Ascending aorta (tissue), 2 donors: Measurements from ENCODE around the gene LARGE1. TPM values are rescaled to one million over a fixed set of nuclear protein-coding genes. Genes with fewer than 3 reads are reported as not detected.

Source experiments
- DNase-seq, 2 donors: peaks; one replicate each; pipeline ENCODE4 v3.0.0-alpha.2; 2019; ENCODE audit warnings: low spot score in 2 of 2
- H3K27ac ChIP-seq, 2 donors: fragments of 200-600 bp; sonication (generic); one replicate each; pipeline ENCODE4 v1.5.1; 2016 to 2017; ENCODE audit warnings: mild to moderate bottlenecking in 1 of 2
- H3K27me3 ChIP-seq: fragments of 200-600 bp; sonication (generic); one replicate; pipeline ENCODE4 v1.5.1; 2017
- H3K36me3 ChIP-seq, 2 donors: fragments of 200-600 bp; sonication (generic); one replicate each; pipeline ENCODE4 v1.5.1; 2016
- H3K4me1 ChIP-seq, 2 donors: fragments of 200-600 bp; sonication (generic); one replicate each; pipeline ENCODE4 v1.5.1; 2016 to 2017; ENCODE audit warnings: mild to moderate bottlenecking in 1 of 2
- H3K4me3 ChIP-seq, 2 donors: fragments of 200-600 bp; sonication (generic); one replicate each; pipeline ENCODE4 v1.5.1; 2016 to 2017; ENCODE audit warnings: mild to moderate bottlenecking in 1 of 2
- H3K9me3 ChIP-seq, 2 donors: fragments of 200-600 bp; sonication (generic); one replicate each; pipeline ENCODE4 v1.5.1; 2016
- intact Hi-C: fragments of 100-400 bp; cut with DNase I; formaldehyde crosslinking; loops from one replicate; pipeline ENCODE4 v1.15.1; 2023
- total RNA-seq: library from RNA; depleted of rRNA; stranded (reverse); fragments of >200 nt; gene quantifications from one replicate; pipeline ENCODE4 v1.1.0, GENCODE V29; 2016
- TF ChIP-seq, protein P1 (sequence below), 3 experiments: fragments of 200-600 bp in 2 of 3; fragments of 450-650 bp in 1 of 3; sonication (generic) in 2 of 3; IDR thresholded peaks; one replicate each; pipeline ENCODE4 v1.5.1; 2016 to 2019; ENCODE audit warnings: antibody characterized with exemption in 3 of 3, mild to moderate bottlenecking in 1 of 3, moderate library complexity in 1 of 3

LARGE1 gene
- total RNA-seq, 1 donor from 2014 or later: 40.6 TPM

DNA sequence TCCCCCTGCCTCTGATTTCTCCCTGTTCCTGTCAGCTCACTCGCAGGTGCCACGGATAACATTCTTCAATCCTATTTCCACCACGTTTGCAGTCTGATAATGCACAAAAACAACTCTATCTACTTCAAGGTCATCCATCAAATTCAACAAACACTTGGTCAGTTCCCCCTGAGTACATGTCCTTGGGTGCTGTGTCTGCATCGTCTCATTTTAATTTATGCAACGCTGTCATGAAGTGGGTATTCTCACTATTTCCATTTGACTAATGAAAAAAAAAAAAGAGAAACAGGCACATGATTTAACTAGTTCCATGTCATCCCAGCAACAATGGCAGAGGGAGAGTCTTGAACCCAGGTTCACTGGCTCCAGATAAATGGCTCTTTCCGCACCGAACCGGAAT, 262.6 kb downstream of the LARGE1 start:
- no peak for DNase-seq
- Histone ChIP-seq H3K4me3 (no peak overlapping the region), H3K36me3 (no peaks in the 10 kb centered on the region), H3K27me3 (no peaks in the 10 kb centered on the region), H3K9me3 (no peaks in the 10 kb centered on the region), H3K4me1 (peaks cover 0 to 6% of the 10 kb centered on the region in 2 donors), H3K27ac (no peak overlapping the region)
- intact Hi-C loops: no loop called here
- TF ChIP-seq, protein P1, sequence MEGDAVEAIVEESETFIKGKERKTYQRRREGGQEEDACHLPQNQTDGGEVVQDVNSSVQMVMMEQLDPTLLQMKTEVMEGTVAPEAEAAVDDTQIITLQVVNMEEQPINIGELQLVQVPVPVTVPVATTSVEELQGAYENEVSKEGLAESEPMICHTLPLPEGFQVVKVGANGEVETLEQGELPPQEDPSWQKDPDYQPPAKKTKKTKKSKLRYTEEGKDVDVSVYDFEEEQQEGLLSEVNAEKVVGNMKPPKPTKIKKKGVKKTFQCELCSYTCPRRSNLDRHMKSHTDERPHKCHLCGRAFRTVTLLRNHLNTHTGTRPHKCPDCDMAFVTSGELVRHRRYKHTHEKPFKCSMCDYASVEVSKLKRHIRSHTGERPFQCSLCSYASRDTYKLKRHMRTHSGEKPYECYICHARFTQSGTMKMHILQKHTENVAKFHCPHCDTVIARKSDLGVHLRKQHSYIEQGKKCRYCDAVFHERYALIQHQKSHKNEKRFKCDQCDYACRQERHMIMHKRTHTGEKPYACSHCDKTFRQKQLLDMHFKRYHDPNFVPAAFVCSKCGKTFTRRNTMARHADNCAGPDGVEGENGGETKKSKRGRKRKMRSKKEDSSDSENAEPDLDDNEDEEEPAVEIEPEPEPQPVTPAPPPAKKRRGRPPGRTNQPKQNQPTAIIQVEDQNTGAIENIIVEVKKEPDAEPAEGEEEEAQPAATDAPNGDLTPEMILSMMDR (IDR thresholded peaks at IDR 0.05): no peak

DNA sequence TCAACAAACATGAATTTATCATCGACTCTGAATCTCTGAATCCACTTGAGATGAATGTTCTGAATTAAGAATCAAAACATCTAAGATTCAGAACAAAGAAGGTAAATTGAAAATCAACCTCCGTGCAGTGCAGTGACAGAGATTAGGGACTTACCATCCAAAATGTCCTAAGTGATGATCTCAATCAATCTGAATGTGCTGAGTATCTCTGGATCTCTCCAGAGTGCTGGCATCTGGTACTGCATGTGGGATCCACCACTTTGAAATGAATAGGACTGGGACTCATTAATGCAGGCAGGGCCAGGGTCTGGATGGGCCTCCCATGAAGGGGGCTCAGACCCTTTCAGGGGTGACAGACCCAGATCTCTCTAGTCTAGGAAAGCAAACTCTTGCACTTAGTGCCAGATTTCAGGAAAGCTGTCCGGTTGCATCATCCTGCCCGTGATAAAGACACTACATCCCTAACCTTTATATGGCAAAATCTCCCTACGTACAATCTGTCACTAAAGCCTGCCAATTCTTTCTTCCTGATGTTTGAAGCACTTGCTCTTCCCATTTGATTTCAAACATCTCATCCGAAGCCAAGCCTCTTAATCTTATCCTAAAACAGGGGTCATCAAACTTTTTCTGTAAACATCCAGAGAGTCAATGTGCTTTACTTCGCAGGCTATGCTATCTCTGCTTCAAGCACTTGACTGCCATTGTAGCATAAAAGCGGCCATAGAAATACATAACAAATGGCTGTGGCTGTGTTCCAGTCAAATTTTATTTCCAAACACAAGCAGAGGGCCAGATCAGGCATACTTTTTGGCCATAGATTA, 263.3 kb downstream of the LARGE1 start:
- H3K27ac ChIP-seq: no peak overlapping the region
- peaks cover 0 to 6% of the 10 kb centered on the region in 2 donors for H3K4me1 ChIP-seq
- no peaks in the 10 kb centered on the region for H3K9me3 ChIP-seq
- DNase-seq: no peak
- TF ChIP-seq, protein P1 (IDR thresholded peaks at IDR 0.05): no peak
- intact Hi-C loops: no loop called here
- H3K36me3 ChIP-seq: no peaks in the 10 kb centered on the region
- H3K27me3 ChIP-seq: no peaks in the 10 kb centered on the region
- no peak overlapping the region for H3K4me3 ChIP-seq

- TF ChIP-seq, protein P1 (IDR thresholded peaks at IDR 0.05): no peak
- Histone ChIP-seq H3K9me3 (no peaks in the 10 kb centered on the region), H3K27ac (no peak overlapping the region), H3K27me3 (no peaks in the 10 kb centered on the region), H3K4me1 (peaks cover 0 to 2% of the 10 kb centered on the region in 2 donors), H3K36me3 (peaks cover 6 to 8% of the 10 kb centered on the region in 2 donors), H3K4me3 (no peak overlapping the region)
- DNase-seq: no peak
- intact Hi-C loops: no loop called here
These were observed 265.9 kb downstream of the LARGE1 start for GRCh38 chr22:33654173-33654895.

GRCh38 chr22:33653532-33654063, 266.7 kb downstream of the LARGE1 start:
- Histone ChIP-seq H3K36me3 (peaks cover 6 to 8% of the 10 kb centered on the region in 2 donors), H3K9me3 (no peaks in the 10 kb centered on the region), H3K27ac (no peak overlapping the region), H3K27me3 (no peaks in the 10 kb centered on the region), H3K4me1 (no peaks in the 10 kb centered on the region), H3K4me3 (no peak overlapping the region)
- TF ChIP-seq, protein P1 (IDR thresholded peaks at IDR 0.05): no peak
- no peak for DNase-seq
- intact Hi-C loops: no loop called here

- intact Hi-C loops: no loop called here
- no peak overlapping the region for H3K27ac ChIP-seq
These were observed 267.7 kb downstream of the LARGE1 start for GRCh38 chr22:33652615-33653014.

More at GRCh38 chr22:33652615-33653014, 267.7 kb downstream of the LARGE1 start:
- H3K4me1 ChIP-seq: no peaks in the 10 kb centered on the region
- no peak overlapping the region for H3K4me3 ChIP-seq
- peaks cover 6 to 8% of the 10 kb centered on the region in 2 donors for H3K36me3 ChIP-seq
- TF ChIP-seq, protein P1 (IDR thresholded peaks at IDR 0.05): no peak
- no peaks in the 10 kb centered on the region for H3K27me3 ChIP-seq
- no peak for DNase-seq
- peaks cover 0 to 4% of the 10 kb centered on the region in 2 donors for H3K9me3 ChIP-seq
